Activated CD4-positive, alpha-beta T cell treated with anti-CD3 and anti-CD28 coated beads for 36 hours (primary cell): ENCODE results near the gene ZNF33A. TPM values are rescaled to one million over a fixed set of nuclear protein-coding genes. Genes with fewer than 3 reads are reported as not detected.
A peak's percentile ranks its signal among the peaks of the same experiment; 100 is the strongest.
"Not testable (repeated sequence)": the region's sequence is repeated elsewhere in the genome, so short reads cannot be mapped to it uniquely, and the experiment has no call there.

Experiments used
- ATAC-seq: fragments of 200-7000 bp; cut with Tn5 transposase; one replicate; pipeline ENCODE4 v1.10.0; 2021; ENCODE audit warnings: mild to moderate bottlenecking, moderate library complexity
- CTCF ChIA-PET: fragments of 350-600 bp; sonication (Branson Sonifier 250); formaldehyde crosslinking; loops from one replicate; lab custom pipeline; 2021; ENCODE audit warnings: antibody characterized with exemption; lab: Charles Lee
- POLR2A ChIA-PET: fragments of 350-600 bp; sonication (Branson Sonifier 250); formaldehyde crosslinking; loops from one replicate; lab custom pipeline; 2021; ENCODE audit warnings: antibody characterized with exemption, inconsistent platforms; lab: Charles Lee
- DNase-seq: peaks from one replicate; pipeline ENCODE4 v3.0.0-alpha.2; 2020
- H3K27ac Mint-ChIP-seq: one replicate; pipeline ENCODE4 v1.8.0; 2021; ENCODE audit warnings: mixed read lengths
- H3K27me3 Mint-ChIP-seq: one replicate; pipeline ENCODE4 v1.8.0; 2021; ENCODE audit warnings: mixed read lengths
- H3K36me3 Mint-ChIP-seq: one replicate; pipeline ENCODE4 v1.8.0; 2021; ENCODE audit warnings: low read depth, mixed read lengths
- H3K4me1 Mint-ChIP-seq: one replicate; pipeline ENCODE4 v1.8.0; 2021; ENCODE audit warnings: mixed read lengths
- H3K4me3 Mint-ChIP-seq: one replicate; pipeline ENCODE4 v1.8.0; 2021; ENCODE audit warnings: mild to moderate bottlenecking, moderate library complexity, mixed read lengths
- H3K9me3 Mint-ChIP-seq: one replicate; pipeline ENCODE4 v1.8.0; 2021; ENCODE audit warnings: low read depth, mixed read lengths
- intact Hi-C, 2 experiments: fragments of 100-400 bp; cut with DNase I in 1 of 2; cut with micrococcal nuclease in 1 of 2; formaldehyde crosslinking; loops; one replicate each; pipeline versions ENCODE4 v1.14.2 to v1.15.1; 2022 to 2024; cut with DNase I, micrococcal nuclease
- total RNA-seq, 2 experiments: library from RNA; stranded (reverse); gene quantifications; one replicate each; pipeline ENCODE4 v1.2.3, GENCODE V29; 2021

The ZNF33A gene
- total RNA-seq, 2 experiments from 2014 or later = 18.7 to 20.0 TPM

DNA sequence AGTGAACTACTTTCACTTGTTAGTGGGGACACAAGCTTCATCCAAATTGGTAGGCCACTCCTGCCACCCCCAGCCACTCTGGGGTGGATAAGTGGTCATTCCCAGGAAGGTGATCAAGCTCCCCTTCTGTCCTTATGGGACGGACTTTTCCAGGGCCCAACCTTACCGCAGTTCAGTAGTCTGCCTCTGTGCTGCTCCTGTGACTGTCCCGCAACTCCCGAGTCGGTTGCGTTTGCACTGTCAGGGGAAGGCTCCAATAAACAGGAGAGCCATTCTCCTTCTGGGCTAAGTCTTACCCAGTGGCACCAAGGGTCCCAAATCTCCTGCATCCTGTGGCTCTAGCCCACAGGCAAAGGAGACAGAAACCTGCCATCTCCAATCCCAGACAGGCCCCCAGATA, 7.4 kb upstream of the ZNF33A start:
- Mint-ChIP-seq H3K36me3 (no peaks in the 10 kb centered on the region), H3K27ac (no peak overlapping the region), H3K27me3 (no peaks in the 10 kb centered on the region), H3K9me3 (no peaks in the 10 kb centered on the region), H3K4me3 (no peak overlapping the region), H3K4me1 (no peaks in the 10 kb centered on the region)
- ChIA-PET CTCF (interaction anchor here (1.8 kb wide), 1 partner anchor 26 kb away, joined by 5 read pairs; no protein-coding TSS in a partner anchor), POLR2A (no interaction called here)
- intact Hi-C loops = no loop called here
- DNase-seq (no peak), ATAC-seq (no peak)

DNA sequence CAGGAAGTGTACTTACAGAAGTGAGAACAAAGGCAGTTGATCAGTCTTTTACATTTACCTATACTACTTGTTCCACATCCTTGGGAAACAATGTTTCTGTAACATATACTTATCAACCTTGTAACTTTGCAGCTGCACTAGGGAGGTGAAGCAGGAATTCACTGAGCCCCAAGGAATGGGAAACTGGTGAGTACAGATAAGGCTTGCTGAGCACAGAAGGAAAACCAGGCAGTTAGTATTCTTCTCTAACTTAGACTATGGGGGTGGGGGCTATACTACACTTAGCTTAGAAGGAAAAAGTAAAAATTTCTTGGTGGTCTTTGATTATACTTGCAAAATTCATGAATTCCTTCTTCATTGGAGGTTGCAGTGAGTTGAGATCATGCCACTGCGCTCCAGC, 6.9 kb upstream of the ZNF33A start:
- POLR2A ChIA-PET = no interaction called here

DNA sequence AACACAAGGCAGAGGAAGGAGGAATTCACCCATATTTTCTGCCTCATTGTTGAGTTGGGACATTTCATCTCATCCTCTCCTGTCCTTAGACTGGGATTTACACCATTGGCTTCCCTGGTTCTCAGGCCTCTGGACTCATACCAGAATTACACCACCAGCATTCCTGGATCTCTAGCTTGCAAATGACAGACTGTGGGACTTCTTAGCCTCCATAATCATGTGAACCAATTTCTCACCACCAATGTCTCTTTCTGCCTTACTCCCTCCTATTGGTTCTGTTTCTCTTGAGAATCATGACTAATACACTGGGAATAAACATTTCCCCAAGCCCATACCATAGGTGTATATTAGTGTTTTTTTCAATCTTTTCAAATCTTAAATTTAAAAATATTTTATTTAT, 2.9 kb upstream of the ZNF33A start:
- no peaks in the 10 kb centered on the region for H3K27me3 Mint-ChIP-seq
- intact Hi-C loops = no loop called here
- peaks cover 17% of the 10 kb centered on the region for H3K4me1 Mint-ChIP-seq
- DNase-seq (no peak), ATAC-seq (no peak)
- ChIA-PET POLR2A (no interaction called here), CTCF (interaction anchor here (1.7 kb wide), 1 partner anchor 31 kb away, joined by 4 read pairs; no protein-coding TSS in a partner anchor)
- H3K27ac Mint-ChIP-seq = no peak overlapping the region
- H3K9me3 Mint-ChIP-seq = no peaks in the 10 kb centered on the region
- H3K36me3 Mint-ChIP-seq = peaks cover 9% of the 10 kb centered on the region
- H3K4me3 Mint-ChIP-seq = no peak overlapping the region

More for the DNA sequence above, 6.9 kb upstream of the ZNF33A start:
- no peak overlapping the region for H3K27ac Mint-ChIP-seq
- DNase-seq = no peak
- no peaks in the 10 kb centered on the region for H3K4me1 Mint-ChIP-seq
- intact Hi-C loops = no loop called here
- no peaks in the 10 kb centered on the region for H3K27me3 Mint-ChIP-seq
- CTCF ChIA-PET = no interaction called here
- H3K36me3 Mint-ChIP-seq = no peaks in the 10 kb centered on the region
- H3K9me3 Mint-ChIP-seq = no peaks in the 10 kb centered on the region
- no peak overlapping the region for H3K4me3 Mint-ChIP-seq
- ATAC-seq = no peak

DNA sequence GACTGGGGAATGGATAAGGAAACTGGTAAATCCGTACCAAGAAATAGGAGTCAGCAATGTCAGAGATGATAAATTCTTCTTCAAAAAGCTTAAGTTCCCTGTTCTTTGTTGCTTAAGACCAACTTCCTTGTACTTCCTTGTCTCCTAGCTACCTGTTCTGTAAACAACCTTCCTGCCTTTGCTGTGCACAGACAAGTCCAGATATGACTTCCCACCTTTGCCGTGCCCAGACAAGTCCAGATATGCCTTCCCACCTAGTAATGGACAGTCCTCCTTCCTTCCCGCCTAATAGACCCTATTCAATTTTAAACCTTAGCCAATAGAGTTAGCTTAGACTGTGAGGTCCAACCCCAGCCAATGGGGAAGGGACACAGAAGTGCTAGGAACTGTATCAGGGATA, 2.5 kb upstream of the ZNF33A start:
- no peaks in the 10 kb centered on the region for H3K27me3 Mint-ChIP-seq
- CTCF ChIA-PET = interaction anchor here (1.7 kb wide), 1 partner anchor 31 kb away, joined by 4 read pairs; no protein-coding TSS in a partner anchor
- POLR2A ChIA-PET = no interaction called here
- H3K4me1 Mint-ChIP-seq = peaks cover 20% of the 10 kb centered on the region
- no peak for ATAC-seq
- intact Hi-C loops = no loop called here
- no peaks in the 10 kb centered on the region for H3K9me3 Mint-ChIP-seq
- H3K27ac Mint-ChIP-seq = no peak overlapping the region
- no peak overlapping the region for H3K4me3 Mint-ChIP-seq
- DNase-seq = no peak
- H3K36me3 Mint-ChIP-seq = peaks cover 11% of the 10 kb centered on the region

DNA sequence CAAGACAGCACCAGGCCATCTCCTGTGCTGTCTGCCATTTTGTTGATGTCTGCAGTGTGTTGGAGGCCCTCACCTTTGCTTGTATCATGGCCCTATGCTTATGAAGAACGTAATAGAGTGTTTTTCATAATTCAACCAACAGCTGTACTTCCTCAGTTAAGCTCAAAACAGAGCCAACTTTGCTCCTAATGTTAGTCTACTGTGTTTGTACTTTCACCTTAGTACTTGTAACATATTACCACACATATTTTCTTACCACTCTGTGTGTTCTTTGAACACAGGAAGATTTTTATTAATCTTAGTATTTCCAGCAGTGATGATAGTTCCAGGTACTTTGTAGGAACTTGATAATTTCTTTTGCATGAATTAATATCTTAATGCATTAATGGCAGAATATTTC, 5.9 kb downstream of the ZNF33A start:
- POLR2A ChIA-PET = no interaction called here
- Mint-ChIP-seq H3K27ac (no peak overlapping the region), H3K4me1 (peaks cover 30% of the 10 kb centered on the region), H3K9me3 (peaks cover 8% of the 10 kb centered on the region), H3K36me3 (peaks cover 72% of the 10 kb centered on the region), H3K27me3 (no peaks in the 10 kb centered on the region), H3K4me3 (no peak overlapping the region)
- ATAC-seq = no peak
- CTCF ChIA-PET = no interaction called here
- intact Hi-C loops = no loop called here
- no peak for DNase-seq

DNA sequence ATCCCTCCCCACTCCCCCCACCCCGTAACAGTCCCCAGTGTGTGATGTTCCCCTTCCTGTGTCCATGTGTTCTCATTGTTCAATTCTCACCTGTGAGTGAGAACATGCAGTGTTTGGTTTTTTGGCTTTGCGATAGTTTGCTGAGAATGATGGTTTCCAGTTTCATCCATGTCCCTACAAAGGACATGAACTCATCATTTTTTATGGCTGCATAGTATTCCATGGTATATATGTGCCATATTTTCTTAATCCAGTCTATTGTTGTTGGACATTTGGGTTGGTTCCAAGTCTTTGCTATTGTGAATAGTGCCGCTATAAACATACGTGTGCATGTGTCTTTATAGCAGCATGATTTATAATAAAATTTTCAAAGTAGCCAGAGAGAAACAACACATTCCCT, 8.6 kb downstream of the ZNF33A start:
- H3K9me3 Mint-ChIP-seq, intact Hi-C loops, H3K27ac Mint-ChIP-seq, DNase-seq, H3K4me3 Mint-ChIP-seq, CTCF ChIA-PET, POLR2A ChIA-PET, ATAC-seq, H3K27me3 Mint-ChIP-seq: not testable (repeated sequence)
- H3K36me3 Mint-ChIP-seq = peaks cover 72% of the 10 kb centered on the region
- peaks cover 15% of the 10 kb centered on the region for H3K4me1 Mint-ChIP-seq

DNA sequence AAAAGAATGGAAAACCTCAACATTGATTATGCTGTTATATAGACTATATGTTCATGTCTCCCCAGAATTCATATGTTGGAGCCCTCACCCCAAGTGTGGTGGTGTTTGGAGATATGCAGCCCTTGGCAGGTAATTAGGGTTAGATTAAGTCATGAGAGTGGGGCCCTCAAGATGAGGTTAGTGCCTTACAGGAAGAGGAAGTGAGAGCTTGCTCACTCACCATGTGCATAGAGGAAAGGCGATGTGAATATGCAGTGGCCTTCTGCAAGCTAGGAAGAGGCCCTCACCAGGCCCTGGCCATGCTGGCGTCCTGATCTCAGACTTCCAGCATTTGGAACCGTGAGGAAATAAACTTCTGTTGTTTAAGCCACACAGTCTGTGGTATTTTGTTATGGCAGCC, 14.8 kb downstream of the ZNF33A start:
- peak overlapping the region; percentile 80 for H3K27ac Mint-ChIP-seq
- H3K4me1 Mint-ChIP-seq = peaks cover 30% of the 10 kb centered on the region
- CTCF ChIA-PET = no interaction called here
- H3K36me3 Mint-ChIP-seq = peaks cover 73% of the 10 kb centered on the region
- H3K27me3 Mint-ChIP-seq = no peaks in the 10 kb centered on the region
- H3K4me3 Mint-ChIP-seq = no peak overlapping the region
- ATAC-seq (peak; percentile 64), DNase-seq (no peak)
- peaks cover 4% of the 10 kb centered on the region for H3K9me3 Mint-ChIP-seq
- intact Hi-C loops = no loop called here
- POLR2A ChIA-PET = no interaction called here

DNA sequence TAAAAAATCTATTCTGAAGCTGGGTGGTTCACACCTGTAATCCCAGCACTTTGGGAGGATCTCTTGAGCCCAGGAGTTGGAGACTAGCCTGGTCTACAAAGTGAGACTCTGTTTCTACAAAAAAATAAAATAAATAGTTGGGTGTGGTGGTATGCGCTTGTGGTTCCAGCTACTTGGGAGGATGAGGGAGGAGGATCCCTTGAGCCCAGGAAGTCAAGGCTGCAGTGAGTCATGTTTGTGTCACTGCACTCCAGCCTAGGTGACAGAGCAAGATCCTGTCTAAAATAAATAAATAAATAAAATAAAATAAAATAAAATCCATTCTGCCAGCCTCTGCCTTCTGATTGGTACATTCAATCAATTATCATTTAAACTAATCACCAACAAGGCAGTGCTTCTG, 17.5 kb downstream of the ZNF33A start:
- ATAC-seq = peak; percentile 30
- POLR2A ChIA-PET = no interaction called here
- peaks cover 30% of the 10 kb centered on the region for H3K4me1 Mint-ChIP-seq
- intact Hi-C loops = no loop called here
- peaks cover 76% of the 10 kb centered on the region for H3K36me3 Mint-ChIP-seq
- H3K4me3 Mint-ChIP-seq = no peak overlapping the region
- H3K27me3 Mint-ChIP-seq = no peaks in the 10 kb centered on the region
- CTCF ChIA-PET = no interaction called here
- no peak for DNase-seq
- no peak overlapping the region for H3K27ac Mint-ChIP-seq
- peaks cover 4% of the 10 kb centered on the region for H3K9me3 Mint-ChIP-seq

DNA sequence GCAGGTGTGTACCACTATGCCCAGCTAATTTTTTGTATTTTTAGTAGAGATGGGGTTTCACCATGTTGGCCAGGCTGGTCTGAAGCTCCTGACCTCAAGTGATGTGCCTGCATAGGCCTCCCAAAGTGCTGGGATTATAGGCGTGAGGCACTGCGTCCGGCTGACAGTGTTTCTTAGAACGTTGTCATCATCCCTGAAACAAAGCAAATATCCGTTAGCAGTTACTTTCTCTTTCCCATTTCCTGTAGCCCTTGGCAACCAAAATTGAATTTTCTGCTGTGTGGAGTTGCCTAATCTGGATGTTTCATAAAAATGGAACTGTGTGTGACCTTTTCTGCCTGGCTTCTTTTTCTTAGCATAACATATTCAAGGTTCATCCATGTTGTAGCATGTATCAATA, 22.4 kb downstream of the ZNF33A start:
- ChIA-PET POLR2A (no interaction called here), CTCF (no interaction called here)
- Mint-ChIP-seq H3K27ac (no peak overlapping the region), H3K36me3 (peaks cover 82% of the 10 kb centered on the region), H3K9me3 (peaks cover 5% of the 10 kb centered on the region), H3K4me1 (peaks cover 10% of the 10 kb centered on the region), H3K4me3 (no peak overlapping the region), H3K27me3 (no peaks in the 10 kb centered on the region)
- intact Hi-C loops = no loop called here
- no peak for ATAC-seq
- no peak for DNase-seq

DNA sequence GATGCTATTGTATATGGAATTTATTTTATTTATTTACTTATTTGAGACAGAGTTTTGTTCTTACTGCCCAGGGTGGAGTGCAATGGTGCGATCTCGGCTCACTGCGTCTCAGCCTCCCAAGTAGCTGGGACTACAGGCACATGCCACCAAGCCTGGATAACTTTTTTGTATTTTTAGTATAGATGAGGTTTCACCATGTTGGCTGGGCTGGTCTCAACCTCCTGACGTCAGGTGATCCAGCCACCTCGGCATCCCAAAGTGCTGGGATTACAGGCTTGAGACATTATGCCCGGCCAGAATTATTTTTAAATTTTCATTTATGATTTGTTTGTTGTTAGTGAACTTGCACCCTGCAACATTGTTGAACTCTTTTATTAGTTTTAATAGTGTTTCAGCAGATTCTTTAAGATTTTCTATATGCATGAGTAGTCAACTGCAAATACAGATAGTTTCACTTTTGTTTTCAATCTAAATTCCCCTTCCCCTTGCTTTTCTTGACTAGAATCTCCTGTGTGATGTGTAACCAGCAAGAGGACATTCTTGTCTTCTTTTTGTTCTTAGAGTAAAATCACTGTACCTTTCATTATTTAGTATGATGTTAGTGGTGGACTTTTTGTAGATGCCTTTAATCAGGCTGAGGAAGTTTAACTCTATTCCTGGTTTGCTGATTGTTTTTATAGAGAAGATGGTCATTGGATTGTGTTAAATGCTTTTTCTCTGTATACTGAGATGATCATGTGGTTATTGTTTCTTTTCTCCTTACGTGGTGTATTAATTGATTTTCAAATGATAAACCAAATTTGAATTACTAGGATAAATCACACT, 27.8 kb downstream of the ZNF33A start:
- peak overlapping the region; percentile 86 for H3K27ac Mint-ChIP-seq

DNA sequence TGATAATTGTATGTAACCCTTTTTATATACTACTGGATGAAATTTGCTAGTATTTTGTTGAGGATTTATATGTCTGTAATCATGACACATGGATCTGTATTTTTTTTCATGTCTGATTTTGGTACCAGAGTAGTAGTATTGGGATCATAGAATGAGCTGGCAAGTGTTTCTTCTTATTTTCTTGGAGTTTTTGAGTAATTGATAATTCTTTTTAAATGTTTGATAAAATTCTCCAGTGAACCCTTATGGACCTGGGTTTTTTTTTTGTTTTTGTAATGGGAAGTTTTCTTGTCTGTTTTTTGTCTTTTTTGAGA, 28.4 kb downstream of the ZNF33A start:
- POLR2A ChIA-PET = no interaction called here
- ATAC-seq = peak; percentile 55

More for the DNA sequence above, 27.8 kb downstream of the ZNF33A start:
- peak overlapping the region; percentile 56 for H3K4me3 Mint-ChIP-seq
- CTCF ChIA-PET = no interaction called here
- no peaks in the 10 kb centered on the region for H3K27me3 Mint-ChIP-seq
- POLR2A ChIA-PET = no interaction called here
- H3K9me3 Mint-ChIP-seq = peaks cover 13% of the 10 kb centered on the region
- intact Hi-C loops = loop anchor here in 1 of 2 experiments (2.0 kb wide), 1 partner anchor 28 kb away; the partner anchor contains the start of gene ZNF33A
- no peak for DNase-seq
- H3K4me1 Mint-ChIP-seq = peaks cover 29% of the 10 kb centered on the region
- ATAC-seq = peak; percentile 90
- H3K36me3 Mint-ChIP-seq = peaks cover 75% of the 10 kb centered on the region

DNA sequence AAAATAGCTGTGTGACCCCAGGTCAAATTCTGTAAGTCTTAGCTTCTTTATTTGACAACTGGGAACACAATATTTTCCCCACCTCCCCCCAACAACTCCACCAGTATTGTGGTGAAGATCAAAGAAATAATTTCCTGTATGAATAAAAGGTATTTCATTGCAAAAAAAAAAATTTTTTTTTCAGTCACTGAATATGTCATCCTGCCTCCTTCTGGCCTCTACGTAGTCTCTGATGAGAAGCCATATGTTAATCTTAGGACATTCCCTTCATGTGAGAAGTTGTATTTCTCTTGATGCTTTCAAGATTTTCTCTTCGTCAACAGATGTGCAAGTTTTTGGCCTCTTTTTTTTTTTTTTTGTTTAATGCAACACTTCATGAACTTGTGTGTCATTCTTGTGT, 33.0 kb downstream of the ZNF33A start:
- CTCF ChIA-PET = no interaction called here
- peaks cover 46% of the 10 kb centered on the region for H3K4me1 Mint-ChIP-seq
- peaks cover 14% of the 10 kb centered on the region for H3K9me3 Mint-ChIP-seq
- peak overlapping the region; percentile 70 for H3K27ac Mint-ChIP-seq
- H3K4me3 Mint-ChIP-seq = no peak overlapping the region
- ATAC-seq = peak; percentile 25
- DNase-seq = no peak
- intact Hi-C loops = no loop called here
- peaks cover 75% of the 10 kb centered on the region for H3K36me3 Mint-ChIP-seq
- H3K27me3 Mint-ChIP-seq = no peaks in the 10 kb centered on the region
- POLR2A ChIA-PET = no interaction called here

More for the DNA sequence above, 28.4 kb downstream of the ZNF33A start:
- CTCF ChIA-PET = no interaction called here
- H3K27me3 Mint-ChIP-seq = no peaks in the 10 kb centered on the region
- peak overlapping the region; percentile 86 for H3K27ac Mint-ChIP-seq
- no peak overlapping the region for H3K4me3 Mint-ChIP-seq
- H3K4me1 Mint-ChIP-seq = peaks cover 34% of the 10 kb centered on the region
- no peak for DNase-seq
- H3K9me3 Mint-ChIP-seq = peaks cover 13% of the 10 kb centered on the region
- intact Hi-C loops = loop anchor here in 1 of 2 experiments (2.0 kb wide), 1 partner anchor 28 kb away; the partner anchor contains the start of gene ZNF33A
- peaks cover 75% of the 10 kb centered on the region for H3K36me3 Mint-ChIP-seq
